GM18868 (cell line): ENCODE measurements around the gene ATAT1.
A peak's percentile ranks its signal among the peaks of the same experiment; 100 is the strongest.
"Not testable (repeated sequence)": the region's sequence is repeated elsewhere in the genome, so short reads cannot be mapped to it uniquely, and the experiment has no call there.

ENCODE experiments used
- ATAC-seq: cut with Tn5 transposase; IDR thresholded peaks from one replicate; pipeline ENCODE4 v1.9.1; 2021; ENCODE audit warnings: mild to moderate bottlenecking, moderate library complexity; ENCODE audit not compliant: unreplicated experiment

ATAT1 gene

DNA sequence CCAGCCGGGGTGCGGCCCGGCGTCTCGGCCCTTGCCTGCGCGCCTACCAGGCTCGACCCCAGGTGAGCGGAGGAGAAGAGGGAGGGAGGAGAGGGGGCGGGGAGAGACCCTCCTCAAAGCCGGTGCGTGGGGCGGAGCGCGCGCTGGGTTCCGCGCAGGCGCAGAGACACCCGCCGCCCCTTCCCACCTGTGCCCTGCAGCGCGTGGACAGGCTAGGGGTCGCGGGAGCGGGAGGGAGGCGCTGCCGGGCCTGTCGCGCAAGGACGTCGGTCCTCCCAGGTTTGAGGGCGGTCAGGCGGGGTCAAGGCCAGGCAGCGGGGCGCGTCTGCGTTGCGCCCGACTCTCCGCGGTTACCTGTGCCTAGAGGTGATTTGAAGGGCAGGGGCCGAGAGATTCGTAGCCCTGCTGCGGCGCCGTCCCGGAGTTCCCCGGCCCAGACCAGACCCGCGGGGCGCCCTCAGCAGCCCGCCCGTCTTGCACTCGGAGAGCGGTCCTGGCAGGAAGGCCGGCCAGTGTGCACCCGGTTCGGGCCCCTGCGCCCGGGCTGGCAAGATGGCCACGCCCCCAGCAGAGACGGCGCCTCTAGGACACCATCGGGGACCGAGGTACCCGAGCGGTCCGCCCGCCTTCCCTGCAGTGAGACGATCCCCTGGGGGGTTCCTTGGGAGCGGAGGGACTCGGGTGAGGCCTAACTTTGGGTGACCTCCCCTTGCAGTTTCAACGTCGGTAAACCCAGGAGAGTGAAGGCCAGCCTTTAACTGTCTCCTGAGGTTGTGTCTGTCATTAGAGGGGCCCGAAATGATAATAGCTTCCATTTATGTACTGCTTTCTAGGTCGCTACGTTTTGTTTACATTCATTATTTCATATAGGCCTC is 20.8 kb downstream of the ATAT1 start:
- peak; percentile 70 for ATAC-seq

DNA sequence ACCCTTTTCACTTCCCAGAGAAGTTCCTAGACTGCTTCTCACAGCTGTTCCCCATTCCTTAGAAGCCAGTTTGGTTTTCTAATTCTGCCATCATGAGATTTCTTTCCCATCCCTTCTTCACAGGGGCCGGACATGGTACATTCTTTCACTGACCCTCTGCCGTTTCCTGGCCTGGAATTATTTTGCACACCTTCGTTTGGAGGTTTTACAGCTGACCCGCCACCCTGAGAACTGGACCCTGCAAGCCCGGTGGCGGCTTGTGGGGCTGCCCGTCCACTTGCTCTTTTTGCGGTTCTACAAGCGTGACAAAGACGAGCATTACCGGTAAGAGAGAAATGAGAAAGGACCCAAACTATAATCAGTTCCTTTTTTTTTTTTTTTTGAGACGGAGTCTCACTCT is 24.5 kb downstream of the ATAT1 start:
- ATAC-seq = no peak

DNA sequence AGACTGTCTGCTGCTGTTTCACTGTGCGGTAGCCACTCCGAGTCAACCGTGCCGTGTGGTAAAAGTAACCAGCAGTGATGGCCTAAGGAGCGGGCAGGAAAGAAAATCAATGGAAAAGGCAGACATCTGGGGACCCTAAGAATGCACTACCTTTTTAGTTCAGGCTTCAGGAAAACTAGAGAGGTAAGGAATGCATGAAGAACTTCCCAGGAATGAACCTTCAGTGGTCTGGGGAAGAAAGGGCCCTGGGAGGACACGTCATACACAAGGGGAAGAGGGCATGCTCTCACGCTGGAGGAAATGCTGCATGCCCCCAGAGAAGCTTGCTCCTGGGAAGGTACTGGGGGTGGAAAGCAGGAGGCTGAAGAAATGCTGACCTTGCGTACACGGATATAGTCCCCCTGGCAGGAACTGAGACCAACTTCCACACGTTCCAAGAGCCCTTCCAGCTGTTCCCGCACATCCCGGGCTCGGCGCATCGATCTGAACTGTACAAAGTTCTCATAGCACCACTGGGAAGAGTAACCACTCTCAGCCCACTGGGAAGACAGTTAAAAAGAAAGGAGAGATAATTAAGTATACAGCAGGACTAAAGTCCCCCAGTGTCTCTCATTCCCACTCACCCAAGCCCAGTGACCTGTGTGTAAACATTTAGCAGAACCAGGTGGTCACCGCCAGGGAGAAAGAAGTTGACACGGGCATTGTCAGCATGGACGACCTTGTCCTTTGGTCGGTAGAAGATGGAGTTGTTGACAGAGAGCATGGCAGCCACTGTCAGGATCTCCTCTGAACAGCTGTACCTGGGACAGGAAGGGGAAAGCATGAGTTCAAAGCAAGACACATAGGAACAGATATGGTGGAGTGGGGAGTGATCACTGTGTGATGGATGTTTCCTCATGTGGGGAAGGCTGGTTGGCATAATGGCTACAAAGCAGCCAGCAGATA is 28.4 kb downstream of the ATAT1 start:
- ATAC-seq = no peak

DNA sequence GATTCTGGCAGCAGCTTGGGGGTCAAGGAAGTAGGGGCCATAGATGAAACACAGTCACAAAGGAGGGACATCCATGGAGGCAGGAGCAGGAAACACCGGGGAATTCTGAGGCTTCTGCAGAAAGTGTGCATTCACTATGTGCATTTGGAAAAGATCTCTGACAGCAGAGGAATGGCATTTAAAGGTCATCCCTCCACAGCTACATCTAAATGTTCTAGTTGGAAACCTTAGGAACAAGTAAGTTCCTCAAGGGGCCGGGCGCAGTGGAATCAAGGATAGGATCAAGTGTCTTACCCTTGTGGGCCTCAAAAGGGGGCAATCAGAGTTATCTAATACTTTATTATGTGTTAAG is 29.0 kb downstream of the ATAT1 start:
- ATAC-seq = no peak

DNA sequence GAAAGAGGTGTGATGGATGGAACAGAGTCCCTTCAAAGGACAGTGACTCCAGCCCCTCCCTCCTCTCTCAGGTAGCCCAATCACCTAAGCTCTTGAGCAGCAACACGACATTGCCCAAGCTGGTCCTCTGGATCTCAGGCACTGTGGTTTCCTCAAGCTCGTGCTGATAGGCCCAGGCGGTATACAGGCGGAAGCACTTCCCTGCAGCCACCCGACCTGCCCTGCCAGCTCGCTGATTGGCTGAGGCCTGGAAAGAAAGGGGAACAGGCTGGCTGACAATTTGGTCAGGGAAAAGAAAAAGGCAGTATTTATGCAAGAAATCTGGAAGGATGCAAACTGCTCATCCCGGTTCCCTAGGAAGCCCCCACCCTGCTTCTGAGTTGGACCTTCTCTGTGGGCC is 29.8 kb downstream of the ATAT1 start:
- no peak for ATAC-seq

DNA sequence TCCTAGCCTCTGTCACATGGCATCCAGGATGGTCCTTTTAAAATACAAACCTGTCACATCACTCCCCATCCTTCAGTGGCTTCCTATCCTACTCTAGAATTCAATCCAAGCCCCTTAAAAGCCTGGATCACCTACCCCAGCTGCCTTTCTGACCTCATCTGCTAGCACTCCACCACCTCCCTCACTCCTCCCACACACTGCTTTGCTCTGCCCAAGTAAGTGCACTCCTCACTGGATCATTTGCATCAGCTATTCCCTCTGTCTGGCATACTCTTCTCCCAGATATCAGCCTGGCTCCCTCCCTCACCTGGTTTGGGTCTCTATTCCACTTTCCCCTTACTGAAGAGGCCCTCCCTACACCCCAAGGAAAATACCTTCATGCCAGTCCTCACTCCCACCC is 30.8 kb downstream of the ATAT1 start:
- ATAC-seq = no peak

DNA sequence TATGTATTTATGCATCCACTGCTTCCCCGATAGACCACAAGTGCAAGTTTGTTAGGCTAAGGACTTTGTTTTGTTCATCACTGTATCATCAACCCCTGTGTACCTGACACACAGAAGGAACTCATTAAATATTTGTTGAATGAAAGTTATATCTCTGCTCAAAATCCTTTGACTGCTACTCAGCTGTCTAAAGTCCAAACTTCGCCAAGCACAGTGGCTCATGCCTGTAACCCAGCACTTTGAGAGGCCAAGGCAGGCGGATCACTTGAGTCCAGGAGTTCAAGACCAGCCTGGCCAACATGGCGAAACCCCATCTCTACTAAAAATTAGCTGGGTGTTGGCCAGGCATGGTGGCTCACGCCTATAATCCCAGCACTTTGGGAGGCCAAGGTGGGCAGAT is 31.2 kb downstream of the ATAT1 start:
- ATAC-seq = not testable (repeated sequence)

DNA sequence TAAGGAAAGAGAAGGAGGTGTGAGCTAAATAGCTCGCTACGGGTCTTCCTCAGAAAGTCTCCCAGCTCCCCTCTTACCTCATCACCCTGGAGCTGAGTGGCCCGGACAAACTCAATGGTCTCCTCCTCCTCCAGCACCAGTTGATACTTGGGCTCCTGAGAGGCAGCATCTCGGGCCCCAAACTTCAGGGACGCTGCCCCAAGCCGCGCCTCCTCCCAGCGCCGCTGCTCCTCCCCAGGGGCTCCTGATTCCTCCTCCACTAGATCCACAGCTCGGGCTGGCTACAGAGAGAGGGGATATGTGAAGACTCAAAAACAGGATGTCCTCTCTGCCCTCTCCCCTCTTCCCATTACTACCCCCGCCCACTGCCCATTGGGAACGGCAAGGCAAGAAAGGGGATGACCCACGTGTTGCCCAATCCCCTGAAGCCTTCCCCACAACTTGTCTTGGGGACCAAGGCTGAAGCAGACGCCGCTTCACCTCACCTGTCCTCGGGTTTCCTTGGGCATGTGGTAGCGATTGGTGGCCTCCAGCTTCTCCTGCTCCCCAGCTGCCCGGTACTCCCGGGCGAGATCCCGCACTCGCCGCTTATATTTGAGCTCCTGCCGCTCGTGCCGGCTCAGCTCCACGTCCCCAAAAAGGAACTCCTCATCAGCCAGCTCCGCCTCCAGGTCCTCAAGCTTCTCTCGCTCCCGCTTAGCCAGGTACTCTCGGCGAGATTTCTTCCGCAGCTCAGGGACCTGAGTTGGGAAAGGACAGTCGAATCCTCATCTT is 38.5 kb downstream of the ATAT1 start:
- no peak for ATAC-seq

DNA sequence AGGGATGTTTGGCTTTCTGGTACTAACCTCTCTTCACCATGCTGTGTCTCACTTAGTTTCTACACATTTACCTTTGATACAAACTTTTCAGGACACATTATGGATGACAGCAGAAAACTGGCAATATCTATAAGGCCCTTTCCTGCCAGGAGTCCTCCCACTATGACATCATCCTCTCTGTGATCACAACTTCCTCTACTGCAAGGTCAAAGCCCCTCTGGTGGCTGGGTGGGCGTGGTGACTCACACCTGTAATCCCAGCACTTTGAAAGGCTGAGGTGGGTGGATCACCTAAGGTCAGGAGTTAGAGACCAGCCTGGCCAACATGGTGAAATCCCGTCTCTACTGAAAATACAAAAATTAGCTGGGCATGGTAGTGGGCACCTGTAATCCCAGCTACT is 39.6 kb downstream of the ATAT1 start:
- ATAC-seq = not testable (repeated sequence)

DNA sequence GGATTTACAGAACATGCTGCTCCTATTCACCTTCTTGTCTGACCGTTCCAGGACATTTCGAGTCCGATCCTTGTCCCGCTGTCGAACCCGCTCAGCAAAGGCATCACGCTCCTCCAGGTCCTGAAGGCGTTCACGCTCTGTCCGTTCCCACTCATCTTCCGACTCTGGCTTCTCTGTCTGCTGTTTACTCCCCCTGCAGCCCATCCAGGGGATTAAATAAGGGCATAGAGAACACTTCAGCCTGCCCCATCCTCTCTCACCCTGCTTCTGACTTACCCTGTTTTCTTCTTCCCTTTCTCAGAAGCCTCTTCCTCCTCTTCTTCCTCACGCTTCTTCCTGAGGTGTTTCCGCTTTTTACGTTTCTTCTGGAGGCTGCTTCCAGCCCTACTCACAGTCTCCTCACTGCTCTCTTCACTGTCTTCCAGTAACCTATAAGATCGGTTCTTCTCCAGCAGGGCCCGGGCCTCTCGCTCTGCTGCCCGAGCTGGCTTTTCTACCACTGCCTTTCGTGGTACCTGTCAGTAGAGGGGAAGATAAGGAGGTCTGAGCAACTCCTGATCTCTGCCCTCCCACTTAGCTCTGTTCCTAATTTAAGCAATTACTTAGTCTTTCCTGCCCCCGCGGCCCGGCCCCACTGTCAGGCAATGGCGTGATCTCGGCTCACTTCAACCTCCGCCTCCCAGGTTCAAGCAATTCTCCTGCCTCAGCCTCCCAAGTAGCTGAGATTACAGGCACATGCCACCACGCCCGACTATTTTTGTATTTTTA is 44.3 kb downstream of the ATAT1 start:
- no peak for ATAC-seq

DNA sequence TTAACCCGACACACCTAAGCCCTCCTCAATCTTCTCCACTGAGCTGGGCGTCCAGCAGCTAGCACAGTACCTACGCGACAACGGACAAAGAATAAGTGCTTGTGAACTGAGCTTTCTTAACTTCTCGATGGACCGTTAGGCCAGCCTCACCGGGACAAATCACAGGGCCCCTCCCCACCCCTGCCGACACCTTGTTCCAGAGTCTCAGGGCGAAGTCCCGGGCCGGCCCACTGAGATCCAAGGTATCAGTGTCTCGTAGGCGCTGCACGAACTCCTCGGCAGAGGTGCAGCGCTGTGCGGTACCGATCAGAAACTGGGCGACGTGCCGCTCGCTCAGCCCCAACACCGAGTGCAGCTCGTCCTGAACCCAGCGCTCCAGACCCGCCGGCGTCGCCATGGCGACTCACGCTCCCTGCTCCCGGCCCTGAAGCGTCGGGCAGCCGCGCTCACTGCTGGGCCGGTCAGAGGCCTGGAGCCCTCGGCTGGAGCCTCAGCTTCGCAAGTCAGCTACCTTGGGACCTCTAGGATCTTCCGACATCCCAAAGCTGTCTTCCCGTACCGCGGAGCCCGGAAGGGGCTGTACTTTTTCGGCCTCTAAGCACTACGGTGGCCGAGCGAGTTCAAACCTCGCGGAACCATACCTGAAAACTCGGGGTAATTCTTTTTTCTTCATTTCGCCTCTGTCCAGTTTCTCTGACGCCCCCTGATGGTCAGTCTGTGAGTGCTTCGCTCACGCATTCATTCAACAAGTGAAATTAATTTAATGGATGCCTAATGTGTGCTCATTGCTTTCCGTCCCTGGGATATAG is 46.0 kb downstream of the ATAT1 start, which contains the start of gene DHX16:
Gene DHX16 (minus strand): TSS at position 562 of the 809 bp plus-strand sequence. CDS start 165 bp downstream, at position 397.
- ATAC-seq = peak; percentile 66

DNA sequence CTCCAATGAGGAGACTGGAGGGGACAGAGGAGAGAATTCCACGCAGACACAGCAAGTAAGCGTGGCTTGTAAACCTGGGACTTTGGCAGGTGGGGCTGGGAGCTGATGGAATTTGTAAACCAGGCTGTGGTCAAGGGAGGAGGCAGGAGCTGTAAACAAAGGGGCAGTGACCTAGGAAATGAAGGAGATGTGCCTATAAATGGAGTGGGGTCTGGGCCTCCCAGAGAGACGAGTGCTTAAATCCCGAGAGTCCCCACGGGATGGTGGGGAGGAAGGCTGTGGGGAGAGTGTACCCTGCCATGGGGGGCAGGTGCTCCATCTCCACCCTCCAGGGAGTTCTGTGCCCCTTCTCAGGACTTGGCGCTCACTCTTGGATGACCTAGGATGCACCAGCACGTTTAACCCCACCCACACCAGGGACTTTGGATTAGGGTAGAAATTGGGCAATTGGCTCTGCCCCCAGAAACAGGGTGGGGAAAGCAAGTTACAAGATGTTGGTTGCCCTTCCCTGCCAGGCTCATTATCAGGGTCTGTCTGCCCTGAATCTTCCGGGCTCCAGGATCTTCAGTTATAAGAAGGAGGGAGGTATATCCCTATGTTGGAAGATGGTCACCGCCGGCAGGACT is 50.1 kb downstream of the ATAT1 start:
- no peak for ATAC-seq

DNA sequence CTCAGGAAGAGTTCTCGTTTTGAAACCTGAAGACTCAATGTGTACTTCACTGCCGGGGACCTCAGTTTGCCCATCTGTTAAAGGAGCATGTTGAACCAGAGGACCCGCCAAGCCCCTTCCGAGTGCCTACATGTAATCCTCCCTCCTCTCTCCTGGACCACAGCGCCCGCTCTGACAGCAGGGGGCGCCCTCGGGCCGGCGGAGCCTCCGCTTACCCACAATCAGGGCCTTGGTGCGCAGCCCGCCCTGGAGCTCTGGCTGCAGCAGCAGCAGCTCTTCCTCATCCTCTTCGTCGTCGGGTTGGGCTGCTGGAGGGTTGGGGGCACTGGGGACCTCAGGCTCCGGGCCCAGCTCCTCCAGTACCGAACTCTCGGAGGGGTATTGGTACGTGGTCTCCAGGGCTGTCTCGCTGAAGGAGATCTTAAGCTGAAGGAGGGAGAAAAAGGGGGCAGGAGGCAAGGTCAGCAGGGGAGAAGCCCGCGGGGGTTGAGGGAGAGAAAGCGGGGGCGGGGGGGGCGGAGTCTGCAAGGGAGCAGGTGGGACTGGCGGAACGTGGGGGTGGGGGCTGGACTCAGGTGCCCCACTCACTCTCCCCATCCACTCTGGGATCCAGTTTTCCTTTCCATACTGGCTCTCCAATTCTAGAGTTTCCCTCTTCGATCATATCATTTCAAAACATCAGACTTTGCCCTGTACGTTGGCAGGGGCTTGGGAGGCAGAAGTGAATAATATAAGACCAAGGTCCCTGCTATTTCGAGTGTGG is 52.5 kb downstream of the ATAT1 start:
- ATAC-seq = peak; percentile 52

DNA sequence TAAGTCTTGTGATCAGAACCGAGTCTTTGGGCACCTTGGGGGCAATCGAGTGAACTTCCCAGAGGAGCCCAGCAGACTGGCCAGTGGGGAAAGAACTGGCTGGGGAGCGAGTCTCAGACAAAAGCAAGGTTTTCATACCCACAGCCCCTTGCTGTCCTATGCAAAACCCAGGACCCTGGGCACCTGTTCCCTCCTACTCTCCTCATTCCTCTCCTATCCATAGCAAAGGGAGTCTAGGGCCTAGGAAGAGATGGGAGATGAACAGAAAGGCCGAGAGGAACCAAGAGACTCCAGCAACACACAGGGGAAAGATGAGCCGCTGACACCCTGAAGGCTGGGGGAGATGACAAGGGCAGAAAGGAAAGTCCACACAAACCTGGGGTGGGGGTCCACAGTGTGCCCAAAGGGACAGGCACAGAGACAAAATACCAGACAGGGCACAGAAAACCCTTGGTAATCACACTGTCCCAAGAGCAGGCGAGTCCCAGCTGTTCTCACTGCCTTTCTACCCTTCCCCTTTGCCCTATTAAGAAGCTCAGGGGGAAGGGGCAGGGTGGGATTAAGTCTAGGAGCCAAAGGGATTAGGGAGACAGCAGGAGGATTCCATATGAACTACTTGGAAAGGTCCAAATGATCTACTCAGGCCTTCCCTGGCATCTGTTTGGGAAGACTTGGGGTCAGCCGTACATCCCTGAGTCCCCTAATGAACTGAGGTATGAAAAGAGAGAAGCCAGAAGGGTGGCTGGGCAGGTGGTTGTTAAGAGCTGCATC is 53.3 kb downstream of the ATAT1 start:
- no peak for ATAC-seq

DNA sequence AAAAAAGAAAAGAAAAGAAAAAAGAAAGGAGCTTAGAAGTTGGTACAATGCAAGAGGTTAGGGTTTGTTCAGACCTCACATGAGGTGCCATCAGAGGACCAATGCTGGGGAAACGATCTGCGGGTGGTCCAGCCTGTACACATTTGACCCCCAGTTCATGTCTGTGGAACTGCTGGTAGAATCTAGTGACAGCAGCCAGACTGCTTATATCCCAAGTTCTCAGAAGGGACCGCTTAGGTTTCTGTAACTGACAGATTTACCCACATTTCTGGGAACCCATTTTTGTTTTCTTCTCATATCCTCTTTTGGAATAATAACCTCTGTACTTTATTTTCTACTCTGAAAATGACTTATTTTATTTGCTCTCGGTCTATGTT is 55.1 kb downstream of the ATAT1 start:
- no peak for ATAC-seq

DNA sequence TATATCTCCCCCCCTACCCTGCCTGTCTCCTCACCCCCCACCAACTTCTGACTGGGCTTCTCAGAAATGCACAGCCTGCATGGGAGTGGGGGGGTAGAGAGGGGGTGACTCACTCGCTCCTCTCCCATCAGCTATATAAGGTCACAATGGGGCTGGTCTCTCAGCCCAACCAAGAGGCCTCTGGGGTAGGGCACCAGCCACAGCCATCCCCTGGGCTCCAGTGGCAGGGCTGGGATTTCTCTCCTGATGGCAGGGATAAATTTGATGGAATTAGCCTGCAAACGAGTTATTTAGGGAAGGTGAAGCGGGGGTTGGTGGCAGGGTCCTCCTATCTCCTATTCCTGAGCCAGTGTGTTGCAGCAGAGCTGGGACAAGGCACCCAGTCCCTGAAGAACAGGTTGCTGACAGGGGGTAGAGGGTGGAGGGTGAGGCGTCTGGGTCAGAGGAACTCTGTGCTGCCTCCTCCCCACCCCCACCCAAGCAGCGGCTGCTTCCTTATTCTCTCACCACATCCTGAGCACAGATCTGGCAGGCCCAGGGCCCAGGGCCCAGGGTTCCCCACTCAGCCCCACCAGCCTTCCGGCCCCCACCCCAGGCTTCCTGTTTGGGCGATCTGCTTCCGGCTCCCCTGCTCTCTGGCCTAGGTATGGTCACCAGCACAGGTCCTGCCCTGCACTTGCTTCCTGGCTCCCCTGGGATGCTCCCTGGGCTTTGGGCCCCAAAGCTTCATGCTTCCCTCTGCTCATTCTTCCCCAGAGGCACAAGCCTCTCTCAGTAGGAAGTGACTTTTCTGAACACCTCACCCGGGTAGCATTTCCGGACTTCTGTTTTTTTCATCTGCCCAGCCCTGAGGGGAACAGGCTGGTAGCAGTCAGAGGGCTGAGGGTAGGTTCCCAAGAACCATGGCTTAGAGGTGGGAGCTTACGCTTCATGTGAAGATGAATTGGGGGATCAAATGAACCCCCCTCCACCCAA is 55.8 kb downstream of the ATAT1 start:
- ATAC-seq = peak; percentile 47
